ENCODE data around the gene CRTAC1. TPM values are rescaled to one million over a fixed set of nuclear protein-coding genes. Genes with fewer than 3 reads are reported as not detected.

CRTAC1 gene
- total and polyA plus RNA-seq, 10 donors: 0.17 to 0.74 (median 0.26) TPM; not detected in 5

GRCh38 chr10:97836446-97836845 is 194.0 kb downstream of the CRTAC1 start:
- no peak for TF ChIP-seq POLR2AphosphoS5 (IDR thresholded peaks at IDR 0.05)
- TF ChIP-seq POLR2A (IDR thresholded peaks at IDR 0.05): no peak
- no peak for TF ChIP-seq CTCF (IDR thresholded peaks at IDR 0.05 in 8 of 11, conservative IDR thresholded peaks at IDR 0.05 in 3 of 11)
- H3K27ac ChIP-seq: no peak overlapping the region
- 63 to 88% (median 74%) methylated on average over 2 of the region's 2 CpGs for WGBS, 5 donors
- peaks cover 0 to 25% (median 0%) of the 10 kb centered on the region in 7 donors for H3K27me3 ChIP-seq (replicated peaks in 1 of 7)
- DNase-seq: peak; percentile 21
- H3K36me3 ChIP-seq: no peaks in the 10 kb centered on the region
- H3K4me1 ChIP-seq: no peaks in the 10 kb centered on the region
- no peak overlapping the region for H3K4me3 ChIP-seq
- intact Hi-C loops (cut with DNase I; ENCODE audit: low total_unique reads): no loop called here
- no peaks in the 10 kb centered on the region for H3K9me3 ChIP-seq

GRCh38 chr10:97831259-97831658 is 199.2 kb downstream of the CRTAC1 start:
- TF ChIP-seq POLR2AphosphoS5 (IDR thresholded peaks at IDR 0.05) (no peak), POLR2A (IDR thresholded peaks at IDR 0.05) (no peak), CTCF (IDR thresholded peaks at IDR 0.05 in 8 of 11, conservative IDR thresholded peaks at IDR 0.05 in 3 of 11) (no peak)
- 49 to 79% (median 67%) methylated on average over 2 of the region's 2 CpGs for WGBS, 5 donors
- Histone ChIP-seq H3K36me3 (no peaks in the 10 kb centered on the region), H3K4me1 (no peaks in the 10 kb centered on the region), H3K4me3 (no peak overlapping the region), H3K27me3 (replicated peaks in 1 of 7) (peaks cover 0 to 24% (median 0%) of the 10 kb centered on the region in 7 donors), H3K9me3 (no peaks in the 10 kb centered on the region), H3K27ac (no peak overlapping the region)
- intact Hi-C loops (cut with DNase I; ENCODE audit: low total_unique reads): no loop called here
- no peak for DNase-seq

- 14 to 43% (median 22%) methylated on average over 2 to 3 of the region's 3 CpGs for WGBS, 5 donors
- no peak for DNase-seq
- intact Hi-C loops (cut with DNase I; ENCODE audit: low total_unique reads): no loop called here
- H3K9me3 ChIP-seq: no peaks in the 10 kb centered on the region
- no peaks in the 10 kb centered on the region for H3K4me1 ChIP-seq
- TF ChIP-seq POLR2AphosphoS5 (IDR thresholded peaks at IDR 0.05) (no peak), CTCF (IDR thresholded peaks at IDR 0.05 in 8 of 11, conservative IDR thresholded peaks at IDR 0.05 in 3 of 11) (no peak), POLR2A (IDR thresholded peaks at IDR 0.05) (no peak)
- H3K27me3 ChIP-seq (replicated peaks in 1 of 7): peaks cover 0 to 24% (median 0%) of the 10 kb centered on the region in 7 donors
- no peaks in the 10 kb centered on the region for H3K36me3 ChIP-seq
- no peak overlapping the region for H3K4me3 ChIP-seq
- no peak overlapping the region for H3K27ac ChIP-seq
Observed at GRCh38 chr10:97830064-97830463, 200.4 kb downstream of the CRTAC1 start.

- peaks cover 0 to 22% (median 0%) of the 10 kb centered on the region in 7 donors for H3K27me3 ChIP-seq (replicated peaks in 1 of 7)
- no peaks in the 10 kb centered on the region for H3K36me3 ChIP-seq
- H3K4me3 ChIP-seq: no peak overlapping the region
- H3K9me3 ChIP-seq: no peaks in the 10 kb centered on the region
- 14 to 75% (median 64%) methylated on average over 1 to 2 of the region's 2 CpGs for WGBS, 5 donors
- no peaks in the 10 kb centered on the region for H3K4me1 ChIP-seq
- H3K27ac ChIP-seq: no peak overlapping the region
- intact Hi-C loops (cut with DNase I; ENCODE audit: low total_unique reads): no loop called here
- no peak for TF ChIP-seq CTCF (IDR thresholded peaks at IDR 0.05 in 8 of 11, conservative IDR thresholded peaks at IDR 0.05 in 3 of 11)
- no peak for TF ChIP-seq POLR2AphosphoS5 (IDR thresholded peaks at IDR 0.05)
- TF ChIP-seq POLR2A (IDR thresholded peaks at IDR 0.05): no peak
- DNase-seq: no peak
Observed at GRCh38 chr10:97828721-97829120, 201.7 kb downstream of the CRTAC1 start.

Data from spleen (tissue), 11 donors.